Measurements from ENCODE around the gene GPANK1. TPM values are rescaled to one million over a fixed set of nuclear protein-coding genes. Genes with fewer than 3 reads are reported as not detected.
"Not testable (repeated sequence)": the region's sequence is repeated elsewhere in the genome, so short reads cannot be mapped to it uniquely, and the experiment has no call there.

GPANK1 gene
- total RNA-seq, result 8.6 and 12.9 TPM in 2 replicates
- polyA plus RNA-seq (2012), result 20.1 TPM

DNA sequence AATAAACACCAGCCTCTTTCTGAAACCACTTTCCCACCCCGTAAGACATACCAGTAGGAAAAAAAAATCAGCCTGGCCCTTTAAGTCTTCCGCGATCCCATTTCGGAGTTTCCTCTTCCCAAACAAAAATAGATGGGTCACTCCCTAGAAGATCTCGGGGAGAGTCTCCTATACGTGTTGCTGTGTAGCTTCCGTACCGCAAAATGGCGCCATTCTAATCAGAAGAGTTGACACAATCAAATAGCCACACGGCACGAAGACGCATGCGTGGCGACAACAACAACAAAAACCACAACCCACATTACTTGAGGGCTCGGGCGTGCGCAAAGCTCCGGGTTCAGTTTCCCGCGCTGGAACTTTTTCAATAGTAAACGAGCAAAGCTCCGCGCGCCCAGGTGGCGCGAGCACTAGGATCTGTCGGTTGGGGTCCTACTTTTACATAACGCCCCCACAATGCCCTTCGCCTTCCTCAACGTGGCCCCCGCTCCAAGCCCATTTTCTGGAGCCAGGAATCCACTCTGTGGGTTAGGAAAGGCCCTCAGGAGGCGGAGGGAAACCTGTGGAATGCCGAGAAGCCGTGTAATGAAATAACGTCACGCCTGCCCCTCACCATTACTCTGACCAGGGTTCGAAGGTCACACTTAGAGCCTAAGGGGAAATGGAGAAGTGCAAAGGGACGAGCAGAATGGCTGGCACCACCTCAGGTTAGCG lies at the start of gene GPANK1:
Gene GPANK1 (minus strand): TSS at position 208 of the 711 bp plus-strand sequence. CDS start 519 bp downstream, outside the sequence.
- peak; percentile 98 for DNase-seq (ENCODE audit: low read depth)

- DNase-seq (ENCODE audit: low read depth), result no peak
Measured at GRCh38 chr6:31713991-31714684, 49.3 kb upstream of the GPANK1 start.

- DNase-seq (ENCODE audit: low read depth), result no peak
Measured at GRCh38 chr6:31713465-31713864, 48.7 kb upstream of the GPANK1 start.

DNA sequence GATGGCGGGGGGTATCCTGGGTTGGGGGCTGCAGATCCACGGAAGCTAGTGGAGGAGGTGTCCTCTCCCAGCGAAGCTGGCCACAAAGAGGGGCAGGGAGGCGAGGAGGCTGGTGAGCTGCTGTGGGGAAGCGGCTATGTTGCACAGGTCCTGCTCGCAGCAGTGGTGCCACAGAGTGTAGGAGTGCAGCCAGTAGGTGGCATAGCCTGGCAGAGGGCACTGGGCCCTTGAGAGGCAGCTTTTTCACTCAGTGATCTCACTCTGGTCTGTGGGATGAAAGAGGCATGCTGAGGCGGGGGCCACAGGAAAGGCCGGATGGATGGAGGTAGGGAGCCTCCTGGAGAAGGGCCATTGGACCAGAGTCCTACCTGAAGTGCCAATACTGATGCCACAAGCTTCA lies 47.5 kb upstream of the GPANK1 start:
- peak; percentile 8 for DNase-seq (ENCODE audit: low read depth)

DNA sequence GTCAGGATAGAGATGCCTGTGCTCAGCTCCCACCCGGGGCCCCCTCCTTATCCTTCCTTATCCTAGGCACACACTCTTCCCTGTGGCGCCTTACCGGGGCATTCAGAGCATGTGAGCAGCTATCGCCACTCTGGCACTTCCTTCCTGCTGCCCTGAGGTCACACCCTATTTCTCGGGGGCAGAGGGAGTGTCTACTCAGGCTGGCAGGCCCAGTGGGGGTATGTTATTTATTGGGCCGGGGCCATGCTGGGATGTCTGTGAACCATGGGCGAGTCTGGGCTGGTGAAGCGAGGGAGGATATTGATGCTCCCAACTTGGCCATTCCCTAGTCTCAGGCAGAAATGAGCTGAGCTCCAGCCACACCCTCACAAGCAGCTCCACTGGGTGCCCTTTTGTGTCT lies 46.4 kb upstream of the GPANK1 start:
- DNase-seq (ENCODE audit: low read depth), result no peak

DNA sequence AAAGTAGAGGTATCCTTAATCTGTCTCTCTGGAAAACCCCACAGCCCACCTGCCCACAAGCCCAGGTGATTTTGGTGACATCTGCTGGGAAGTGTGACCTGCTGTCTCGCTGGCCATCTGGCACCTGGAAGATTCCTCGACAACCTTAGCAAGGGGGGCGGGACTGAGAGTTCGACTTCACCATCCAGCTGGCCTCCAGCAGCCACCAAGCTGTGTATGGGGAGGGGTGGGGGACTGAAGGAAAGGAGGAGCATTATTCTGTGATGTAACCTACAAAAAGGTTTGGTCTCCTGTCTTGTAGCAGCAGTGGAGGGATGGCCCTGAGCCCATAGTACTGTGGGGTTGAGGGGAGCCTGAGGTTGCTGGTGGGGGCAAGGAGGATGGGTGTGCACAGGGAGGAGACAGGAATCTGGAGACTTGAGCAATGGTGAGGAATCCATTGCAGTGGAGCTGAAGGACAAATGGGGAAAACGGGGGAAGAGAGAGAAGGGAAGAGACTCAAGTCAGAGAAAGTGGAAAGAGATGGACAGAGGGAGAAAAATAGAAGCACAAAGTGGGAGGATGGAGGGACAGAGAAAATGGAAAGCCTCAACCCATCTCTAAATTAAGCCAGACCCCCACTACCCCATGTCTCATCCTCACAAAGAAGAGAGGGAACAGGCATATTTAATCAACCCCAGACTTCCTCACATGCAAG lies 45.9 kb upstream of the GPANK1 start:
- DNase-seq (ENCODE audit: low read depth), result no peak

DNA sequence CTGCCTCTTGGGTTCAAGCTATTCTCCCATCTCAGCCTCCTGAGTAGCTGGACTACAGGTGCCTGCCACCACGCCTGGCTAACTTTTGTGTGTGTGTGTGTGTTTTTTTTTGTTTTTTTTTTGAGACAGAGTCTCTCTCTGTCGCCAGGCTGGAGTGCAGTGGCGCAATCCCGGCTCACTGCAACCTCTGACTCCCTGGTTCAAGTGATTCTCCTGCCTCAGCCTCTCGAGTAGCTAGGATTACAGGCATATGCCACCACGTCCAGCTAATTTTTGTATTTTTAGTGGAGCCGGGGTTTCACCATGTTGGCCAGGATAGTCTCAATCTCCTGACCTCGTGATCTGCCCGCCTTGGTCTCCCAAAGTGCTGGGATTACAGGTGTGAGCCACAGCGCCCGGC lies 44.4 kb upstream of the GPANK1 start:
- DNase-seq (ENCODE audit: low read depth), result not testable (repeated sequence)

GRCh38 chr6:31708224-31708623 lies 43.4 kb upstream of the GPANK1 start:
- no peak for DNase-seq (ENCODE audit: low read depth)

DNA sequence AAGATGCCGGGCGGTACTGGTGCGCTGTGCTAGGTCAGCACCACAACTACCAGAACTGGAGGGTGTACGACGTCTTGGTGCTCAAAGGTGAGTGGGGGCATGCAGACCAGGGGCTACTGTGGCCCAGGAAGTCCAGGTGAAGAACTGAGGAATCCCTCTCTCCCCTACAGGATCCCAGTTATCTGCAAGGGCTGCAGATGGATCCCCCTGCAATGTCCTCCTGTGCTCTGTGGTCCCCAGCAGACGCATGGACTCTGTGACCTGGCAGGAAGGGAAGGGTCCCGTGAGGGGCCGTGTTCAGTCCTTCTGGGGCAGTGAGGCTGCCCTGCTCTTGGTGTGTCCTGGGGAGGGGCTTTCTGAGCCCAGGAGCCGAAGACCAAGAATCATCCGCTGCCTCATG lies 42.9 kb upstream of the GPANK1 start:
- no peak for DNase-seq (ENCODE audit: low read depth)

GRCh38 chr6:31706599-31706998 lies 41.8 kb upstream of the GPANK1 start, which contains the start of gene LY6G6F:
TSS of gene LY6G6F (plus strand) at chr6:31706866. CDS start at chr6:31706907, 41 bp downstream.
- no peak for DNase-seq (ENCODE audit: low read depth)

DNA sequence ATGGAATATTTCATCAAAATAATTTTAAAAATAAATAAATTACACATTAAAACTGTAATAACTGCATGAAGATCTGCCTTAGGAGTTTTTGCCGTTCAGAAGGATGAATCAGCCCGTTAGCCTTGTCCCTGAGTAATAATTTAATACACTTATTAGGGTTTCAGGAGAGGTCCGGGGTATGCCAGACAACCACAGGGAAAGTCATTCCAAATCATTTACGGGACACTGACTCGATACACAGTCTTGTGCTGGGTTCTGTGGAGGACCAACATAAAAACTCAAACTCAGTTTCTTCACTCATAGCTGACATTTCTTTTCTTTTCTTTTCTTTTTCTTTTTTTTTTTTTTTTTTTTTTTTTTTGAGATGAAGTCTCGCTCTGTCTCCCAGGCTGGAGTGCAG lies 41.1 kb upstream of the GPANK1 start:
- no peak for DNase-seq (ENCODE audit: low read depth)

DNA sequence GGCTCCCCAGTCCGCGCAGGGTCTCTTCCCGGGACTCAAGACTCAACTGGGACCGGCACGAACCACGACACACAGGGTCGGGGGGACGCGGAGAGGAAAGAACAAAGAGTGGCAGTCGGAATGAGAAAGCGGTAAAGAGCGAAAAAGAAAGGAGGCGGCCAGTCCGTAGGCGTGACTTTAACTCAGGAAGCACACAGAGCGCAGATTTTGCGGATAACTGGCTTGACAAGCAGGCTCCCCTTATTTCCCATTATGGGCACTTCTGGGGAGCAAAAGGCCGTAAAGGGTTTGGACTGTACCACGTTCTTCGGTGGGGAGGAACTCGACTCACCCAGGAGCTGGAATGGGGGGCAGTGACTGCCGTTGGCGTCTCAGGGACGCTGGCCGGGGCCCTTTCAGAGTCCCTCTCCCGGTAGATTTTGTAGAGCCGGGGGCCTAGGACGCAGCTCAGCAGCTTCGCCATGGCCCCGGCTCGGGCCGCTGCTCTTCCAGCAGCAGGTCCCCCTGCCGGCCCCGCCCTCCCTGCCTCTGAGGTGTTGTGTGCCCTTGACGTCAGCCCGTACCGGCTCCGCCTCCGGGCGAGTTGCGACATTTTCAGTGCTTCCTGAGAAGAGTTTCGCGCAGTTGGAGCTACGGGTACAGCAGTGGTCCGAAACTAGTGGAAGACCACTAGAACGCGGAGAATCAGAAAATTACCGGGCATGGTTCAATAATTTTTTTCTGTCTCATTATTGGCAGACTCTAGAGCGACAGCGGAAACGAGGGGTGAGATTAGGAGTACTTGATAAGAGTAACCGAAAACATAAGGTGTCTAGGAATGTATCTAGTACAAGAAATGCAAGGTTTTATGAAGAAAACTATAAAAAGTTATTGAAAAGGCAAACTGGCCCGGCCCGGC lies 38.3 kb upstream of the GPANK1 start, which contains the start of gene ABHD16A:
Gene ABHD16A (minus strand): TSS at position 506 of the 898 bp plus-strand sequence. CDS start 43 bp downstream, at position 463.
- DNase-seq (ENCODE audit: low read depth), result peak; percentile 98

DNA sequence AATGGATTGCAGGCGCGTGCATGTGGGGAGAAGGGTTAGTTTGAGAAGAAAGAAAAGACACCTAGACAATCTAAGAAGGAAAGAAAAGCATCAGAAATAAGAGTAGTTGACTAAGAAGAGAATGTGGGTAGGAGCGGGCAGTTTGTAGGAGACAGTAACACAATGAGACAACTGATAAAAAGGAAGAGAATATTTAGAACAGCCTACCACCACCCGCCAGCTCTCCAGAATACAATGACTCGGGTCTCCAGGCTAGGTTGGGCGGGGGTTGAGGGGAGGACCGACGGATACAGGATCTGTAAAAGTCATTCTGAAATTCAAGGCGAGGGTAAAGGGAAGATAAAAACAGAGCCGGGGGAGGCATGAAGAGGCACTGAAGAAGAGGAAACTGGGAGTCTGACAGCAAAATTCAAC lies 37.6 kb upstream of the GPANK1 start:
- no peak for DNase-seq (ENCODE audit: low read depth)

DNA sequence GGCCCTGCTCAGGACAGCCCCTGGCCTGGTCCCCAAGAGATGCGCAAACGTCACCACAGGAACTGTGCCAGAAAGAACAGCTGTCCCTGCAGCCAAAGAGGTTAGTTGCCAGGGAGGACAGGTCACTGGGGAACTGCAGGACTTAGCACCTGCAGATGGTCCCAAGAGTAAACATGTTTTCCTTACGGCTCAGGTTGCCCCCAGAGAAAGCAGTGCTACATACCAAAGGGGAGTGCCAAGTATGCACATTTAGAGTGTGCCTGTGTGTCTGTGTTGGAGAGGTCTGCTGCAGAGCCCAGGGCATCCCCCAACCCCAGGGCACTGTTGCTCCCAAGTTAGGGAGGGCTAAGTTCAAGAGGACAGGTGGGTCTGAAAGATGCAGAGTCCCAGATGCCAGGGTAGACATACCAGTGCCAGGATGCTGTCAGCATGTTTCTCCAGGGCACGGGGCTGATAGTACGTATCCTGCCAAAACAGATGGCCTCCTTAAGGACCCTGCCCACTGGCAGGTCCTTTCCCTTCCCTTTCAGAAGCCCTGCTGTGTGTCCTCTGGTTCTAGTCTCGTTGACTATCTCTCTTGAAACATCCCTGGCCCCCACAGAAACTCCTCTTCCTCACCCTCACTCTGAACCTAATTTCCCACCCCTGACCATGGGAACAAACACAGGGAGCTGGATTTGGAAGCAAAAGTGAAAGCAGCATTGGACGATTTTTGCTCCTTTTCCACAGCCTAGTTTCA lies 37.0 kb upstream of the GPANK1 start:
- DNase-seq (ENCODE audit: low read depth), result peak; percentile 83

- DNase-seq (ENCODE audit: low read depth), result no peak
Measured at GRCh38 chr6:31700740-31701401, 36.1 kb upstream of the GPANK1 start.

GRCh38 chr6:31697555-31697954 lies 32.8 kb upstream of the GPANK1 start:
- DNase-seq (ENCODE audit: low read depth), result no peak

DNA sequence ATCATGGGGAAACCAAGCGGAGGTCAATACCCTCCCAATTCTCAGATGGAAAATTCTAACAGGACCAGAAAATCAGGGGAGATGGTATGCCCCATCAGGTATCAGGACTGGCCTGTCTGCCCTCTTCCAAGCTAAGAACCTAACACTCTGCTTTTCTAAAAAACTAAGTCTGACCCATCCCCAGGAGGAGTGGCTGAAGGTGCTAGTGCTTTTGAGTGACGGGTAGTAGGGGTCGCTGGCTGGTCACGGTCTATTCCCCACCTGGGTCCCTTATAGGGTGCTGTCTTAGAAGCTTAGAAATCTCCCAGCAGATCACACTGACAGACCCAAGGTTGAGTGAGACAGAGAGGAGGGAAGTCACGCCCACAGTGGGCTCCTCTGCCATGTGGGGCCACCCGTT lies 28.7 kb upstream of the GPANK1 start:
- no peak for DNase-seq (ENCODE audit: low read depth)

GRCh38 chr6:31692886-31693285 lies 28.1 kb upstream of the GPANK1 start:
- no peak for DNase-seq (ENCODE audit: low read depth)

- DNase-seq (ENCODE audit: low read depth), result no peak
Measured at GRCh38 chr6:31692353-31692752, 27.6 kb upstream of the GPANK1 start.

Measured in myocyte (in vitro differentiated cells).